Neural crest cell (in vitro differentiated cells): ENCODE results near the gene EPHA5. TPM values are rescaled to one million over a fixed set of nuclear protein-coding genes. Genes with fewer than 3 reads are reported as not detected.

Experiments used
- DNase-seq: peaks from one replicate; pipeline ENCODE4 v3.0.0; 2021; ENCODE audit warnings: low read depth, mixed read lengths, low spot score
- H3K27ac Mint-ChIP-seq: one replicate; pipeline ENCODE4 v1.8.0; 2021; ENCODE audit warnings: mild to moderate bottlenecking, mixed read lengths; ENCODE audit not compliant: unreplicated experiment
- H3K27me3 Mint-ChIP-seq: 2 replicates; pipeline ENCODE4 v1.8.0; 2021; ENCODE audit warnings: low read depth, mild to moderate bottlenecking, mixed read lengths
- H3K36me3 Mint-ChIP-seq: 2 replicates; pipeline ENCODE4 v1.8.0; 2021; ENCODE audit warnings: low read depth, mild to moderate bottlenecking, mixed read lengths
- H3K4me1 Mint-ChIP-seq: 2 replicates; pipeline ENCODE4 v1.8.0; 2021; ENCODE audit warnings: mixed read lengths
- H3K4me3 Mint-ChIP-seq: one replicate; pipeline ENCODE4 v1.8.0; 2021; ENCODE audit warnings: mild to moderate bottlenecking, mixed read lengths
- H3K9me3 Mint-ChIP-seq: 2 replicates; pipeline ENCODE4 v1.8.0; 2021; ENCODE audit warnings: mixed read lengths
- total RNA-seq: library from RNA; stranded (reverse); gene quantifications from 2 replicates; pipeline ENCODE4 v1.2.1, GENCODE V29; 2021
- TF ChIP-seq, protein P1 (sequence below): fragments of 200-600 bp; sonication (generic); conservative IDR thresholded peaks from 2 replicates; pipeline ENCODE4 v1.5.0; 2021; ENCODE audit warnings: antibody characterized with exemption, mild to moderate bottlenecking

The EPHA5 gene
- total RNA-seq, 1 donor from 2014 or later, result 0.07 TPM

DNA sequence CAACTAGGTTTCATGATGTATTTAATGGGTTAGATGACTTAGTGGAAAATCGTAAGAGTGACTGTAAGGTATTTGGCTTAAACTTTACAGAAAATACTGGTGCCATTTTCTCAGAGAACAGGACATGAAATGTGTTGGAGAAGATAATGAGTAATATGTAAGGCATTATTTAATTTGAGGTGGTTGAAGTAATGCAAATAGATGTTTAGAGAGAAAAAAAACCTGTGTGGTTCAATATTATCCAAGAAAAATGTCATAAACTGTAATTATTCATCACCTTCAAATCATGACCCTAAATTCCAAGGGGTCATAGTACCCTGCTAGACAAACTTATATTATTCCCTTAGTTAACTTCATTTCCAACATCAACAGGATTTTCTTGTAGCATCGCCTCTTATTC, 171.7 kb downstream of the EPHA5 start:
- Mint-ChIP-seq H3K36me3 (no peaks in the 10 kb centered on the region), H3K9me3 (no peaks in the 10 kb centered on the region), H3K4me1 (no peaks in the 10 kb centered on the region), H3K27me3 (no peaks in the 10 kb centered on the region), H3K27ac (no peak overlapping the region), H3K4me3 (no peak overlapping the region)
- TF ChIP-seq, protein P1, sequence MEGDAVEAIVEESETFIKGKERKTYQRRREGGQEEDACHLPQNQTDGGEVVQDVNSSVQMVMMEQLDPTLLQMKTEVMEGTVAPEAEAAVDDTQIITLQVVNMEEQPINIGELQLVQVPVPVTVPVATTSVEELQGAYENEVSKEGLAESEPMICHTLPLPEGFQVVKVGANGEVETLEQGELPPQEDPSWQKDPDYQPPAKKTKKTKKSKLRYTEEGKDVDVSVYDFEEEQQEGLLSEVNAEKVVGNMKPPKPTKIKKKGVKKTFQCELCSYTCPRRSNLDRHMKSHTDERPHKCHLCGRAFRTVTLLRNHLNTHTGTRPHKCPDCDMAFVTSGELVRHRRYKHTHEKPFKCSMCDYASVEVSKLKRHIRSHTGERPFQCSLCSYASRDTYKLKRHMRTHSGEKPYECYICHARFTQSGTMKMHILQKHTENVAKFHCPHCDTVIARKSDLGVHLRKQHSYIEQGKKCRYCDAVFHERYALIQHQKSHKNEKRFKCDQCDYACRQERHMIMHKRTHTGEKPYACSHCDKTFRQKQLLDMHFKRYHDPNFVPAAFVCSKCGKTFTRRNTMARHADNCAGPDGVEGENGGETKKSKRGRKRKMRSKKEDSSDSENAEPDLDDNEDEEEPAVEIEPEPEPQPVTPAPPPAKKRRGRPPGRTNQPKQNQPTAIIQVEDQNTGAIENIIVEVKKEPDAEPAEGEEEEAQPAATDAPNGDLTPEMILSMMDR, result no peak
- no peak for DNase-seq

DNA sequence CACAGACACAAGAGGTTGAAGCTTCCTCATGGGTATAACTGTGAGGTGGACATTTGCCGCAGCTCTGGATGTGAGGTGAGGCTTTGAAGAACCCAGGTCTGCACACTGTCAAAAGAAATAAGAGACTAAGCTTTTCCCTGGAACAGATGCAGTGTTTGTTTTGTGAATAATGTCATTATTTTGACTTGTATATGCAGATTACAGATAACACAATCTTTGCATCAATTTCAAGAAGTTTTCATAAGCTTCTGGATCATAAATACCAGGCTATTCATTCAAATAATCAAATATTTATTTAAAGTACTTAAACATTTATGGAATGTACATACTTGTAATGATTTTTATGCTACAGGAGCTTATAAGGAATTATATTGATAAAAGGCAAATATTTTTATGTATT, 174.8 kb downstream of the EPHA5 start:
- H3K27ac Mint-ChIP-seq, result no peak overlapping the region
- no peaks in the 10 kb centered on the region for H3K4me1 Mint-ChIP-seq
- H3K27me3 Mint-ChIP-seq, result no peaks in the 10 kb centered on the region
- DNase-seq, result no peak
- H3K36me3 Mint-ChIP-seq, result no peaks in the 10 kb centered on the region
- no peak overlapping the region for H3K4me3 Mint-ChIP-seq
- H3K9me3 Mint-ChIP-seq, result no peaks in the 10 kb centered on the region
- TF ChIP-seq, protein P1, result no peak

DNA sequence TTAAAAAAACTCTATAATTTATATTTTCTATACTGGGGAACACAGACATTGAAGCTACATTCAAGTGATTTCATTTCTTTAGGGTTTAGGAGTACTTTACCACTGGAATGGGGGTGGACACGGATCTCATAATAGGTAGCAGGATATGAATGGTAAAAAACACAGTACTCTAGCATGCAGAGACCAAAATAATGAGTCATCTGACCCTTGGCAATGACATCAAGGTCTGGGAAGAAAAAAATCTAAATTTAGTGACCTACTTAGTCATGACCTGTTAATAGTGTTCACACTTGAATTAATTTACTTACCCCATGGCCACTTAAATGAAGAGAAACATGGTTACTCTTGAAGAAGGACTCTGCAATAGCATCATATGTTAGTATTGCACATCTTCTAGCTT, 187.9 kb downstream of the EPHA5 start:
- TF ChIP-seq, protein P1, result no peak
- no peak overlapping the region for H3K4me3 Mint-ChIP-seq
- peaks cover 4% of the 10 kb centered on the region for H3K9me3 Mint-ChIP-seq
- H3K27ac Mint-ChIP-seq, result no peak overlapping the region
- no peaks in the 10 kb centered on the region for H3K36me3 Mint-ChIP-seq
- DNase-seq, result no peak
- H3K27me3 Mint-ChIP-seq, result no peaks in the 10 kb centered on the region
- H3K4me1 Mint-ChIP-seq, result no peaks in the 10 kb centered on the region

DNA sequence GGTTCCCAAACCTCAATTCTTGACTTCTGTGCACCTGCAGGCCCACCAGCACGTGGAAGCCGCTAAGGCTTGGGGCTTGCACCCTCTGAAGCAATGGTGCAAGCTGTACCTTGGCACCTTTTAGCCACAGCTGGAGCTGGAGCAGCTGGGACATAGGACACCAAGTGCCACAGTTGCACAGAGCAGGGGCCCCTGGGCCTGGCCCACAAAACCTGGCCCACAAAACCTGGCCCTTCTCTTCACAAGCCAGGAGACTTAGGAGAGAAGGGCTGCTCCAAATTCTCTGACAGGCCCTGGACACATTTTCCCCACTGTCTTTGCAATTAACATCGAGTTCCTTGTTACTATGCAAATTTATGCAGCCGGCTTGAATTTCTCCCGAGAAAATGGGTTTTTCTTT, 197.8 kb downstream of the EPHA5 start:
- H3K9me3 Mint-ChIP-seq, result peaks cover 3% of the 10 kb centered on the region
- H3K4me1 Mint-ChIP-seq, result no peaks in the 10 kb centered on the region
- H3K27ac Mint-ChIP-seq, result no peak overlapping the region
- DNase-seq, result no peak
- H3K27me3 Mint-ChIP-seq, result no peaks in the 10 kb centered on the region
- H3K4me3 Mint-ChIP-seq, result no peak overlapping the region
- H3K36me3 Mint-ChIP-seq, result no peaks in the 10 kb centered on the region
- TF ChIP-seq, protein P1, result no peak

GRCh38 chr4:65467068-65467680, 203.1 kb downstream of the EPHA5 start:
- Mint-ChIP-seq H3K27me3 (no peaks in the 10 kb centered on the region), H3K27ac (no peak overlapping the region), H3K4me1 (no peaks in the 10 kb centered on the region), H3K4me3 (no peak overlapping the region), H3K9me3 (no peaks in the 10 kb centered on the region), H3K36me3 (no peaks in the 10 kb centered on the region)
- TF ChIP-seq, protein P1, result no peak
- no peak for DNase-seq
